A673 (cell line): ENCODE measurements around the gene IYD. TPM values are rescaled to one million over a fixed set of nuclear protein-coding genes. Genes with fewer than 3 reads are reported as not detected.

Experiments
- BruUV-seq: library from RNA; stranded (reverse); fragments of 400-500 nt; replicated peaks from 2 replicates; lab custom pipeline; 2021; lab: Mats Ljungman, UMichigan
- CTCF ChIA-PET: fragments of 300-600 bp; sonication (Branson Sonifier 250); formaldehyde crosslinking; loops from one replicate; lab custom pipeline; 2022; ENCODE audit warnings: antibody characterized with exemption; lab: Charles Lee
- POLR2A ChIA-PET: fragments of 300-600 bp; sonication (Branson Sonifier 250); formaldehyde crosslinking; loops from one replicate; lab custom pipeline; 2022; ENCODE audit warnings: antibody characterized with exemption; ENCODE audit not compliant: low non-redundant PET; lab: Charles Lee
- DNase-seq: peaks from one replicate; pipeline ENCODE4 v3.0.0-alpha.2; 2015; ENCODE audit warnings: low spot score
- H3K27ac ChIP-seq: fragments of 200-600 bp; sonication (generic); 2 replicates; pipeline ENCODE4 v1.5.1; 2016; ENCODE audit warnings: mixed run types, low read depth, mild to moderate bottlenecking, mixed read lengths, antibody characterized with exemption, low read length; ENCODE audit not compliant: poor library complexity, severe bottlenecking
- H3K27me3 ChIP-seq: fragments of 200-600 bp; sonication (generic); replicated peaks from 2 replicates; pipeline ENCODE4 v1.6.1; 2017; ENCODE audit warnings: mixed run types, low read depth, mild to moderate bottlenecking, mixed read lengths, antibody characterized with exemption, low read length; ENCODE audit not compliant: insufficient read depth, poor library complexity
- H3K36me3 ChIP-seq: fragments of 200-600 bp; sonication (generic); 2 replicates; pipeline ENCODE4 v1.6.1; 2016; ENCODE audit warnings: mixed run types, mild to moderate bottlenecking, mixed read lengths, antibody characterized with exemption, low read length; ENCODE audit not compliant: insufficient read depth, poor library complexity, severe bottlenecking
- H3K4me1 ChIP-seq: fragments of 200-600 bp; sonication (generic); 2 replicates; pipeline ENCODE4 v1.6.1; 2017; ENCODE audit warnings: mixed run types, mild to moderate bottlenecking, mixed read lengths, antibody characterized with exemption, low read length; ENCODE audit not compliant: insufficient read depth, poor library complexity, severe bottlenecking
- H3K4me3 ChIP-seq: fragments of 200-600 bp; sonication (generic); 2 replicates; pipeline ENCODE4 v1.5.1; 2016; ENCODE audit warnings: low read depth, mixed run types, mild to moderate bottlenecking, mixed read lengths, low read length; ENCODE audit not compliant: poor library complexity, severe bottlenecking
- H3K9me3 ChIP-seq: fragments of 200-600 bp; sonication (generic); 2 replicates; pipeline ENCODE4 v1.6.1; 2016; ENCODE audit warnings: mixed run types, low read depth, mild to moderate bottlenecking, mixed read lengths, antibody characterized with exemption, low read length; ENCODE audit not compliant: poor library complexity, severe bottlenecking
- EZH2 ChIP-seq: fragments of 200-600 bp; sonication (generic); IDR thresholded peaks from 2 replicates; pipeline ENCODE4 v1.6.1; 2017; ENCODE audit warnings: borderline replicate concordance, low read depth, mild to moderate bottlenecking, mixed read lengths, antibody characterized with exemption, low read length; ENCODE audit not compliant: poor library complexity, severe bottlenecking
- intact Hi-C: fragments of 100-400 bp; cut with micrococcal nuclease; formaldehyde crosslinking; loops from one replicate; pipeline ENCODE4 v1.10.0; 2022; ENCODE audit not compliant: unreplicated experiment
- total RNA-seq: library from RNA; stranded (reverse); gene quantifications from 2 replicates; pipeline ENCODE4 v1.2.3, GENCODE V29; 2021
- TF ChIP-seq, protein P1 (sequence below): fragments of 300-800, 200-600 bp; sonication (generic); conservative IDR thresholded peaks from 2 replicates; pipeline ENCODE4 v1.5.1; 2017; ENCODE audit warnings: low read depth, mild to moderate bottlenecking, antibody characterized with exemption, low read length, moderate library complexity, mixed read lengths

IYD gene
- total RNA-seq, 1 experiment from 2014 or later, result not detected

- POLR2A ChIA-PET, result no interaction called here
- BruUV-seq, result no TSS peak
- Histone ChIP-seq H3K27ac (no peak overlapping the region), H3K36me3 (no peaks in the 10 kb centered on the region), H3K27me3 (no peaks in the 10 kb centered on the region), H3K9me3 (no peaks in the 10 kb centered on the region), H3K4me3 (no peak overlapping the region), H3K4me1 (peaks cover 33% of the 10 kb centered on the region)
- intact Hi-C loops, result no loop called here
- DNase-seq, result no peak
- CTCF ChIA-PET, result no interaction called here
- TF ChIP-seq, protein P1, sequence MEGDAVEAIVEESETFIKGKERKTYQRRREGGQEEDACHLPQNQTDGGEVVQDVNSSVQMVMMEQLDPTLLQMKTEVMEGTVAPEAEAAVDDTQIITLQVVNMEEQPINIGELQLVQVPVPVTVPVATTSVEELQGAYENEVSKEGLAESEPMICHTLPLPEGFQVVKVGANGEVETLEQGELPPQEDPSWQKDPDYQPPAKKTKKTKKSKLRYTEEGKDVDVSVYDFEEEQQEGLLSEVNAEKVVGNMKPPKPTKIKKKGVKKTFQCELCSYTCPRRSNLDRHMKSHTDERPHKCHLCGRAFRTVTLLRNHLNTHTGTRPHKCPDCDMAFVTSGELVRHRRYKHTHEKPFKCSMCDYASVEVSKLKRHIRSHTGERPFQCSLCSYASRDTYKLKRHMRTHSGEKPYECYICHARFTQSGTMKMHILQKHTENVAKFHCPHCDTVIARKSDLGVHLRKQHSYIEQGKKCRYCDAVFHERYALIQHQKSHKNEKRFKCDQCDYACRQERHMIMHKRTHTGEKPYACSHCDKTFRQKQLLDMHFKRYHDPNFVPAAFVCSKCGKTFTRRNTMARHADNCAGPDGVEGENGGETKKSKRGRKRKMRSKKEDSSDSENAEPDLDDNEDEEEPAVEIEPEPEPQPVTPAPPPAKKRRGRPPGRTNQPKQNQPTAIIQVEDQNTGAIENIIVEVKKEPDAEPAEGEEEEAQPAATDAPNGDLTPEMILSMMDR, result no peak
- TF ChIP-seq EZH2, result no peak
Observed at GRCh38 chr6:150412221-150412620, 43.4 kb downstream of the IYD start.

DNA sequence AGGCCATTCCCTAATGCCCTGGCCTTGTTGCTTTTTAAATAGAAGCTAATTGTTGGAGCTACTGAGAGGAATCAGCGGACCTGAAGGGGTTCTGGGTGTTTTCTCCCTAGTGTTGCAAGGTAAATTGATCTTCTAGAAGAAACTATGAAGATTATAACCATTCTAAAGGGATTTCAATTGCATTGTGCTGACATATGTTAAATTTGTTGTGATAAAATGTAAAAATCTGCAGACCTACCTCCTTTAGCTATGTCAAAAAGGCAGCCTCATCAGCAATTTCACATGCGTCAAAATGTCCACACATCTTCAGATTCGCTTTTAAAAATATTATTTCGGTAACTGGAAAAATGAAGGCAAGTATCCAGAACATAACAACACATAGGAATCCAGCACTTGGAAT, 44.4 kb downstream of the IYD start:
- peaks cover 42% of the 10 kb centered on the region for H3K4me1 ChIP-seq

DNA sequence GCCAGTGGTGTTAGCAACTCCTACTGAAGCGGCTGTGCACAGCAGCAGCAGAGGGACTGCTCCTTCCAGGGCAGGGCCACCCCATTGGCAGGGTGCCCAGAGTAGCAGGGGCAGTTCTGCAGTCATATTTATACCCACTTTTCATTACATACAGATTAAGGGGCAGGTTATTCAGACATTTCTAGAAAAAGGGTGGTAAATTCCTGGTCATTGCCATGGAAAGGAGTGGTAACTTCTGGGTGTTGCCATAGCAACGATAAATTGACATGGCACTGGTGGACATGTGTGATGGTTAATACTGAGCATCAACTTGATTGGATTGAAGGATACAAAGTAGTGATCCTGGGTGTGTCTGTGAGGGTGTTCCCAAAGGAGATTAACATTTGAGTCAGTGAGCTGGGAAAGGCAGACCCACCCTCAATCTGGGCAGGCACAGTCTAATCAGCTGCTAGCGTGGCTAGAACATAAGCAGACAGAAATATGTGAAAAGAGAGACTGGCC, 45.0 kb downstream of the IYD start:
- POLR2A ChIA-PET, result no interaction called here
- Histone ChIP-seq H3K9me3 (no peaks in the 10 kb centered on the region), H3K27me3 (no peaks in the 10 kb centered on the region), H3K4me3 (no peak overlapping the region), H3K36me3 (no peaks in the 10 kb centered on the region), H3K27ac (no peak overlapping the region), H3K4me1 (peaks cover 42% of the 10 kb centered on the region)
- DNase-seq, result peak; percentile 26
- CTCF ChIA-PET, result no interaction called here
- intact Hi-C loops, result no loop called here
- TF ChIP-seq EZH2, result no peak
- TF ChIP-seq, protein P1, result no peak
- BruUV-seq, result no TSS peak

More for the DNA sequence above, 44.4 kb downstream of the IYD start:
- BruUV-seq, result no TSS peak
- ChIA-PET CTCF (no interaction called here), POLR2A (no interaction called here)
- Histone ChIP-seq H3K27me3 (no peaks in the 10 kb centered on the region), H3K27ac (no peak overlapping the region), H3K9me3 (no peaks in the 10 kb centered on the region), H3K36me3 (no peaks in the 10 kb centered on the region), H3K4me3 (no peak overlapping the region)
- no peak for DNase-seq
- intact Hi-C loops, result no loop called here
- no peak for TF ChIP-seq EZH2
- TF ChIP-seq, protein P1, result no peak
